Measurements from ENCODE around the gene FREM1.

GRCh38 chr9:14887149-14887548 lies 23.1 kb downstream of the FREM1 start:
- TF ChIP-seq CTCF (IDR thresholded peaks at IDR 0.05) (no peak), POLR2A (IDR thresholded peaks at IDR 0.05) (no peak)

All from adrenal gland (tissue), 5 donors.